ENCODE measurements around the gene ASTN1.

The ASTN1 gene

GRCh38 chr1:177138347-177138746 is 26.2 kb downstream of the ASTN1 start:
- H3K36me3 Mint-ChIP-seq: no peaks in the 10 kb centered on the region
- peaks cover 2% of the 10 kb centered on the region for H3K27me3 Mint-ChIP-seq
- no peaks in the 10 kb centered on the region for H3K4me1 Mint-ChIP-seq
- H3K27ac Mint-ChIP-seq: no peak overlapping the region
- no peaks in the 10 kb centered on the region for H3K9me3 Mint-ChIP-seq
- DNase-seq (ENCODE audit: low spot score in 2 of 2) (no peak), ATAC-seq (ENCODE audit: low read depth) (no peak)
- no peak overlapping the region for H3K4me3 Mint-ChIP-seq

- H3K27ac Mint-ChIP-seq: no peak overlapping the region
- H3K9me3 Mint-ChIP-seq: no peaks in the 10 kb centered on the region
- no peaks in the 10 kb centered on the region for H3K27me3 Mint-ChIP-seq
- ATAC-seq (ENCODE audit: low read depth) (no peak), DNase-seq (ENCODE audit: low spot score in 2 of 2) (no peak)
- H3K4me3 Mint-ChIP-seq: no peak overlapping the region
- H3K36me3 Mint-ChIP-seq: no peaks in the 10 kb centered on the region
- H3K4me1 Mint-ChIP-seq: no peaks in the 10 kb centered on the region
These were observed 26.7 kb downstream of the ASTN1 start for GRCh38 chr1:177137814-177138213.

- ATAC-seq (ENCODE audit: low read depth): no peak
- H3K4me3 Mint-ChIP-seq: no peak overlapping the region
- DNase-seq (ENCODE audit: low spot score in 2 of 2): no peak
- no peaks in the 10 kb centered on the region for H3K9me3 Mint-ChIP-seq
- H3K4me1 Mint-ChIP-seq: no peaks in the 10 kb centered on the region
- no peaks in the 10 kb centered on the region for H3K27me3 Mint-ChIP-seq
- H3K27ac Mint-ChIP-seq: no peak overlapping the region
- H3K36me3 Mint-ChIP-seq: no peaks in the 10 kb centered on the region
These were observed 29.3 kb downstream of the ASTN1 start for GRCh38 chr1:177135250-177135649.

- no peaks in the 10 kb centered on the region for H3K4me1 Mint-ChIP-seq
- no peaks in the 10 kb centered on the region for H3K27me3 Mint-ChIP-seq
- H3K36me3 Mint-ChIP-seq: no peaks in the 10 kb centered on the region
- no peaks in the 10 kb centered on the region for H3K9me3 Mint-ChIP-seq
- H3K4me3 Mint-ChIP-seq: no peak overlapping the region
- no peak overlapping the region for H3K27ac Mint-ChIP-seq
- ATAC-seq (ENCODE audit: low read depth) (no peak), DNase-seq (ENCODE audit: low spot score in 2 of 2) (no peak)
These were observed 30.5 kb downstream of the ASTN1 start for GRCh38 chr1:177133977-177134538.

GRCh38 chr1:177132141-177132540 is 32.4 kb downstream of the ASTN1 start:
- Mint-ChIP-seq H3K4me1 (no peaks in the 10 kb centered on the region), H3K27ac (no peak overlapping the region), H3K36me3 (no peaks in the 10 kb centered on the region), H3K27me3 (peaks cover 2% of the 10 kb centered on the region), H3K9me3 (no peaks in the 10 kb centered on the region), H3K4me3 (no peak overlapping the region)
- DNase-seq (ENCODE audit: low spot score in 2 of 2): no peak
- no peak for ATAC-seq (ENCODE audit: low read depth)

- Mint-ChIP-seq H3K4me3 (no peak overlapping the region), H3K27me3 (peaks cover 2% of the 10 kb centered on the region), H3K36me3 (no peaks in the 10 kb centered on the region), H3K4me1 (no peaks in the 10 kb centered on the region), H3K9me3 (no peaks in the 10 kb centered on the region), H3K27ac (no peak overlapping the region)
- DNase-seq (ENCODE audit: low spot score in 2 of 2) (no peak), ATAC-seq (ENCODE audit: low read depth) (no peak)
These were observed 32.8 kb downstream of the ASTN1 start for GRCh38 chr1:177131723-177132122.

- no peaks in the 10 kb centered on the region for H3K36me3 Mint-ChIP-seq
- H3K4me3 Mint-ChIP-seq: no peak overlapping the region
- DNase-seq (ENCODE audit: low spot score in 2 of 2) (no peak), ATAC-seq (ENCODE audit: low read depth) (no peak)
- H3K27me3 Mint-ChIP-seq: peaks cover 2% of the 10 kb centered on the region
- H3K4me1 Mint-ChIP-seq: no peaks in the 10 kb centered on the region
- no peaks in the 10 kb centered on the region for H3K9me3 Mint-ChIP-seq
- H3K27ac Mint-ChIP-seq: no peak overlapping the region
These were observed 34.0 kb downstream of the ASTN1 start for GRCh38 chr1:177130451-177130945.

- Mint-ChIP-seq H3K4me1 (no peaks in the 10 kb centered on the region), H3K4me3 (no peak overlapping the region), H3K9me3 (no peaks in the 10 kb centered on the region), H3K27me3 (peaks cover 2% of the 10 kb centered on the region), H3K36me3 (no peaks in the 10 kb centered on the region), H3K27ac (no peak overlapping the region)
- ATAC-seq (ENCODE audit: low read depth): no peak
- DNase-seq (ENCODE audit: low spot score in 2 of 2): no peak
These were observed 35.7 kb downstream of the ASTN1 start for GRCh38 chr1:177128665-177129281.

GRCh38 chr1:177126267-177126666 is 38.2 kb downstream of the ASTN1 start:
- ATAC-seq (ENCODE audit: low read depth): no peak
- Mint-ChIP-seq H3K36me3 (no peaks in the 10 kb centered on the region), H3K27me3 (peaks cover 4% of the 10 kb centered on the region), H3K4me3 (no peak overlapping the region), H3K27ac (no peak overlapping the region), H3K4me1 (no peaks in the 10 kb centered on the region), H3K9me3 (no peaks in the 10 kb centered on the region)
- DNase-seq (ENCODE audit: low spot score in 2 of 2): no peak

- Mint-ChIP-seq H3K4me3 (no peak overlapping the region), H3K36me3 (no peaks in the 10 kb centered on the region), H3K27ac (no peak overlapping the region), H3K4me1 (no peaks in the 10 kb centered on the region), H3K9me3 (no peaks in the 10 kb centered on the region), H3K27me3 (peaks cover 4% of the 10 kb centered on the region)
- DNase-seq (ENCODE audit: low spot score in 2 of 2) (no peak), ATAC-seq (ENCODE audit: low read depth) (no peak)
These were observed 39.8 kb downstream of the ASTN1 start for GRCh38 chr1:177124577-177125278.

GRCh38 chr1:177122461-177123251 is 41.9 kb downstream of the ASTN1 start:
- Mint-ChIP-seq H3K4me3 (no peak overlapping the region), H3K27me3 (peaks cover 5% of the 10 kb centered on the region), H3K4me1 (no peaks in the 10 kb centered on the region), H3K9me3 (no peaks in the 10 kb centered on the region), H3K36me3 (no peaks in the 10 kb centered on the region), H3K27ac (no peak overlapping the region)
- DNase-seq (ENCODE audit: low spot score in 2 of 2) (no peak), ATAC-seq (ENCODE audit: low read depth) (no peak)

GRCh38 chr1:177119311-177119710 is 45.2 kb downstream of the ASTN1 start:
- Mint-ChIP-seq H3K4me1 (no peaks in the 10 kb centered on the region), H3K9me3 (no peaks in the 10 kb centered on the region), H3K4me3 (no peak overlapping the region), H3K27ac (no peak overlapping the region), H3K36me3 (no peaks in the 10 kb centered on the region), H3K27me3 (peaks cover 5% of the 10 kb centered on the region)
- DNase-seq (ENCODE audit: low spot score in 2 of 2) (no peak), ATAC-seq (ENCODE audit: low read depth) (no peak)

- Mint-ChIP-seq H3K4me3 (no peak overlapping the region), H3K36me3 (no peaks in the 10 kb centered on the region), H3K27me3 (peaks cover 5% of the 10 kb centered on the region), H3K27ac (no peak overlapping the region), H3K9me3 (no peaks in the 10 kb centered on the region), H3K4me1 (no peaks in the 10 kb centered on the region)
- ATAC-seq (ENCODE audit: low read depth) (no peak), DNase-seq (ENCODE audit: low spot score in 2 of 2) (no peak)
These were observed 45.6 kb downstream of the ASTN1 start for GRCh38 chr1:177118901-177119300.

- Mint-ChIP-seq H3K27ac (no peak overlapping the region), H3K4me1 (no peaks in the 10 kb centered on the region)
These were observed 47.6 kb downstream of the ASTN1 start for GRCh38 chr1:177116941-177117340.

More at GRCh38 chr1:177116941-177117340, 47.6 kb downstream of the ASTN1 start:
- Mint-ChIP-seq H3K36me3 (no peaks in the 10 kb centered on the region), H3K4me3 (no peak overlapping the region), H3K9me3 (no peaks in the 10 kb centered on the region), H3K27me3 (peaks cover 5% of the 10 kb centered on the region)
- ATAC-seq (ENCODE audit: low read depth) (no peak), DNase-seq (ENCODE audit: low spot score in 2 of 2) (no peak)

Data from memory B cell (primary cell).